Lower lobe of right lung (tissue), 2 donors: ENCODE measurements around the gene PRDX6. TPM values are rescaled to one million over a fixed set of nuclear protein-coding genes. Genes with fewer than 3 reads are reported as not detected.
"Not testable (repeated sequence)": the region's sequence is repeated elsewhere in the genome, so short reads cannot be mapped to it uniquely, and the experiment has no call there.

ENCODE experiments used
- ATAC-seq, 2 donors: fragments of 200-7000 bp; cut with Tn5 transposase; one replicate each; pipeline ENCODE4 v1.9.1; 2020 to 2022; ENCODE audit warnings: mild to moderate bottlenecking in 2 of 2, moderate library complexity in 2 of 2
- DNase-seq: peaks from one replicate; pipeline ENCODE4 v3.0.0-alpha.2; 2020
- H3K27ac ChIP-seq: fragments of 200-600 bp; one replicate; pipeline ENCODE4 v1.8.0; 2022
- H3K27me3 ChIP-seq: fragments of 200-600 bp; one replicate; pipeline ENCODE4 v1.8.0; 2022; ENCODE audit warnings: low read depth
- H3K36me3 ChIP-seq: fragments of 200-600 bp; one replicate; pipeline ENCODE4 v1.8.0; 2022; ENCODE audit warnings: mild to moderate bottlenecking
- H3K4me1 ChIP-seq: fragments of 200-600 bp; one replicate; pipeline ENCODE4 v1.8.0; 2022
- H3K4me3 ChIP-seq: fragments of 200-600 bp; one replicate; pipeline ENCODE4 v1.8.0; 2022; ENCODE audit warnings: mild to moderate bottlenecking
- H3K9me3 ChIP-seq: fragments of 200-600 bp; one replicate; pipeline ENCODE4 v1.8.0; 2022
- intact Hi-C: fragments of 100-400 bp; cut with DNase I; formaldehyde crosslinking; loops from one replicate; pipeline ENCODE4 v1.11.0; 2022
- total RNA-seq: library from RNA; stranded (reverse); fragmentation: NEBNext Ultra II Directional; extraction: Animal tissue kit (Norgen Biotek cat#: 25700); gene quantifications from one replicate; pipeline ENCODE4 v1.2.1, GENCODE V29; 2021
- TF ChIP-seq, protein P1 (sequence below): fragments of 200-600 bp; IDR thresholded peaks from one replicate; pipeline ENCODE4 v1.8.0; 2022; ENCODE audit warnings: antibody characterized with exemption, mild to moderate bottlenecking
- donor health status: DM: no; HTN: yes; CAD: no; lungs with severe emphysema.

The PRDX6 gene
- total RNA-seq, 1 donor from 2014 or later, result 187 TPM

DNA sequence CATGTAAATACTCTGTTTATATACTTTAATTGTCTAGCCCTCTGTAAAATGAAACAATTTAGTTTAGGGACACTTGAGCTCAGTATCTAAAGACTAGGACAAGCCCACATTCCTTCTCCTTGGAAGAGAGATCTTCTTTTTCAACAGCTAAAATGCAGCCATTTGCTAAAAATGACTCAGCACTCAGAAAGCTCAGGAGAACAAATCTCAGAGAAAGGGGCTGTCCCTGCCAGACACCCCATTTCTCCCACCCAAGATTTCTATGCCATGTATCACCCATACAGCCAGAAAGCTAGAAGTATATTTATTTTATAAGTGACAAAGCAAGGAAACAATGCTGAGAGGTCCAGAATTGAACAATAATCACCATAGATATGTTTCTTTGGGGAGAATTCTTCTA is 23.2 kb upstream of the PRDX6 start:
- H3K4me3 ChIP-seq, result no peak overlapping the region
- ATAC-seq, result no peak
- H3K27me3 ChIP-seq, result no peaks in the 10 kb centered on the region
- no peaks in the 10 kb centered on the region for H3K36me3 ChIP-seq
- no peaks in the 10 kb centered on the region for H3K4me1 ChIP-seq
- no peak overlapping the region for H3K27ac ChIP-seq
- intact Hi-C loops, result no loop called here
- no peaks in the 10 kb centered on the region for H3K9me3 ChIP-seq
- TF ChIP-seq, protein P1, sequence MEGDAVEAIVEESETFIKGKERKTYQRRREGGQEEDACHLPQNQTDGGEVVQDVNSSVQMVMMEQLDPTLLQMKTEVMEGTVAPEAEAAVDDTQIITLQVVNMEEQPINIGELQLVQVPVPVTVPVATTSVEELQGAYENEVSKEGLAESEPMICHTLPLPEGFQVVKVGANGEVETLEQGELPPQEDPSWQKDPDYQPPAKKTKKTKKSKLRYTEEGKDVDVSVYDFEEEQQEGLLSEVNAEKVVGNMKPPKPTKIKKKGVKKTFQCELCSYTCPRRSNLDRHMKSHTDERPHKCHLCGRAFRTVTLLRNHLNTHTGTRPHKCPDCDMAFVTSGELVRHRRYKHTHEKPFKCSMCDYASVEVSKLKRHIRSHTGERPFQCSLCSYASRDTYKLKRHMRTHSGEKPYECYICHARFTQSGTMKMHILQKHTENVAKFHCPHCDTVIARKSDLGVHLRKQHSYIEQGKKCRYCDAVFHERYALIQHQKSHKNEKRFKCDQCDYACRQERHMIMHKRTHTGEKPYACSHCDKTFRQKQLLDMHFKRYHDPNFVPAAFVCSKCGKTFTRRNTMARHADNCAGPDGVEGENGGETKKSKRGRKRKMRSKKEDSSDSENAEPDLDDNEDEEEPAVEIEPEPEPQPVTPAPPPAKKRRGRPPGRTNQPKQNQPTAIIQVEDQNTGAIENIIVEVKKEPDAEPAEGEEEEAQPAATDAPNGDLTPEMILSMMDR, result no peak
- DNase-seq, result no peak

GRCh38 chr1:173454966-173455524 is 22.1 kb upstream of the PRDX6 start:
- TF ChIP-seq, protein P1, result no peak
- Histone ChIP-seq H3K9me3 (no peaks in the 10 kb centered on the region), H3K4me1 (no peaks in the 10 kb centered on the region), H3K27ac (no peak overlapping the region), H3K27me3 (no peaks in the 10 kb centered on the region), H3K36me3 (peaks cover 5% of the 10 kb centered on the region), H3K4me3 (no peak overlapping the region)
- no peak for DNase-seq
- intact Hi-C loops, result no loop called here
- no peak for ATAC-seq

DNA sequence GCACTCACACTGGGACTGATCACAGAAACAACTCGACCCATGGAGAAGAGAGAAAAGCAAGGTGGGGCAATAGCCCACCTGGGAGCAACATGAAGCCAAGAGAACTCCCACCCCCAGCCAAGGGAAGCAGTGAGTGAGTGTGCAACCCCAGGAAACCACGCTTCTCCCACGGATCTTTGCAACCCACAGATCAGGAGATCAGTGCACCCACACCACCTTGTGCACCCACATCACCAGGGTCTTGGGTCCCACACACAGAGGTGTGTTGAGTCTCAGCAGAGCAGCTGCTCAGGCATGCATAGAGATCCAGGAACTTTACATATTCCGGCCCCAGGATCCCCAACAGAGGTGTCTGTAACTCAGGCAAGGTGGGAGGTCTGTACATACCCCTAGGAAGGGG is 17.2 kb upstream of the PRDX6 start:
- H3K27ac ChIP-seq, result no peak overlapping the region
- H3K36me3 ChIP-seq, result peaks cover 22% of the 10 kb centered on the region
- H3K27me3 ChIP-seq, result no peaks in the 10 kb centered on the region
- ATAC-seq (no peak), DNase-seq (no peak)
- H3K4me3 ChIP-seq, result no peak overlapping the region
- TF ChIP-seq, protein P1, result no peak
- intact Hi-C loops, result no loop called here
- H3K4me1 ChIP-seq, result no peaks in the 10 kb centered on the region
- H3K9me3 ChIP-seq, result no peaks in the 10 kb centered on the region

- H3K4me1 ChIP-seq, H3K4me3 ChIP-seq, H3K9me3 ChIP-seq, ATAC-seq, intact Hi-C loops, H3K27ac ChIP-seq, H3K27me3 ChIP-seq, DNase-seq: not testable (repeated sequence)
- peaks cover 22% of the 10 kb centered on the region for H3K36me3 ChIP-seq
Observed at GRCh38 chr1:173462666-173463065, 14.5 kb upstream of the PRDX6 start.

- DNase-seq, intact Hi-C loops, H3K4me1 ChIP-seq, ATAC-seq, H3K4me3 ChIP-seq, H3K27ac ChIP-seq, H3K27me3 ChIP-seq, H3K9me3 ChIP-seq: not testable (repeated sequence)
- H3K36me3 ChIP-seq, result peaks cover 22% of the 10 kb centered on the region
Observed at GRCh38 chr1:173464185-173464584, 12.9 kb upstream of the PRDX6 start.

GRCh38 chr1:173467426-173467825 is 9.7 kb upstream of the PRDX6 start:
- ATAC-seq, result no peak
- H3K27me3 ChIP-seq, result no peaks in the 10 kb centered on the region
- peaks cover 5% of the 10 kb centered on the region for H3K9me3 ChIP-seq
- DNase-seq, result no peak
- no peak overlapping the region for H3K4me3 ChIP-seq
- TF ChIP-seq, protein P1, result no peak
- intact Hi-C loops, result no loop called here
- H3K36me3 ChIP-seq, result no peaks in the 10 kb centered on the region
- H3K27ac ChIP-seq, result no peak overlapping the region
- H3K4me1 ChIP-seq, result no peaks in the 10 kb centered on the region

DNA sequence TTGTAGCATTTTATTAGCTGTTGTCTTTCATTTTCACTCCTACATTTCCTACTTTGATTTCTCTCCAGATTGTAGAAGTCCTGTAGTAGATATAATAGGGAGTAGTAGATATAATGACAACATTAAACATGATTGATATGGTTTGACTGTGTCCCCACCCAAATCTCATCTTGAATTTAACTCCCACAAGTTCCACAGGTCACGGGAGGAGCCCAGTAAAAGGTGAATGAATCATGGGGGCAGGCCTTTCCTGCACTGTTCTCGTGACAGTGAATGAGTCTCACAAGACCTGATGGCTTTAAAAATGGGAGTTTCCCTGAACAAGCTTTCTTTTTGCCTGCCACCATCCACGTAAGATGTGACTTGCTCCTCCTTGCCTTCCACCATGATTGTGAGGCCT is 7.5 kb upstream of the PRDX6 start:
- Histone ChIP-seq H3K27ac (no peak overlapping the region), H3K27me3 (no peaks in the 10 kb centered on the region), H3K9me3 (peaks cover 5% of the 10 kb centered on the region), H3K4me1 (peaks cover 14% of the 10 kb centered on the region), H3K4me3 (no peak overlapping the region), H3K36me3 (no peaks in the 10 kb centered on the region)
- intact Hi-C loops, result no loop called here
- no peak for ATAC-seq
- no peak for DNase-seq
- TF ChIP-seq, protein P1, result no peak
